ENCODE data around the gene TCF12.

TCF12 gene

DNA sequence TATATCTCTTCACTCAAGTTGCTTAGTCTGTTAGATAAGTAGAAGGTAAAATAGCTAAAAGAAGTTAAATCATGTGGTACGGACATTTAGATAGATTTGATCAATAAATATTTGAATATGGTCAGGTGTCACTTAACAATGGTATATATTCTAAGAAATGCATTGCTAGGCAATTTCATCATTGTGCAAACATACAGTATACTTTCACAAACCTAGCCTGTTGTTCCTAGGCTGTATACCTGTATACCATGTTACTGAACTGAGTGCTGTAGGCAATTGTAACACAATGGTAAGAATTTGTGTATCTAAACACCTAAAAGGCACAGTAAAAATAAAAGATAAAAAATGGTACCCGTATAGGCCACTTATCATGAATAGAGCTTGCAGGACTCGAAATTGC, 345.1 kb downstream of the TCF12 start:
- no peak for DNase-seq

- no peak for DNase-seq
These were observed 354.4 kb downstream of the TCF12 start for GRCh38 chr15:57272771-57273357.

GRCh38 chr15:57273402-57273801, 355.0 kb downstream of the TCF12 start:
- DNase-seq = no peak

GRCh38 chr15:57278439-57278838, 360.0 kb downstream of the TCF12 start:
- DNase-seq = no peak

- no peak for DNase-seq
These were observed 362.0 kb downstream of the TCF12 start for GRCh38 chr15:57280464-57280863.

GRCh38 chr15:57281321-57281720, 362.9 kb downstream of the TCF12 start:
- DNase-seq = no peak

DNA sequence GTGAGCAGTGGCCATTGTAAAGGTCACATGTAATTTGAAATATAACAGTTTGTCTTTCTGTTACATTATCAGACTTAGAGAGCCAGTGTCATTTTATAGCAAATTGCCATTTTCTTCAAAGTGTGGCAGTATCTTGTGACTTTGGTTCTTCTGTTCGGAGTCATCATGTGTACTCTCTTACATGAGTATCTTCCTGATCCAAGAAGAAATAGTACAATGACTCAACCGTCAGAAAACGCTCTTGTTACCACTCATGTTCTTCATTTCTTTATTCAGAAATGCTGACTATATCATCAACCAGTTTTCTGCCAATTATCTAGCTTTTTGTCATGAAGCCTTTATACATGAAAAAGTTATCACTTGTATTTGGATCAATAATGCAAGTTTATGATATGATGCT, 364.2 kb downstream of the TCF12 start:
- peak; percentile 44 to 85 (median 62) for DNase-seq

DNA sequence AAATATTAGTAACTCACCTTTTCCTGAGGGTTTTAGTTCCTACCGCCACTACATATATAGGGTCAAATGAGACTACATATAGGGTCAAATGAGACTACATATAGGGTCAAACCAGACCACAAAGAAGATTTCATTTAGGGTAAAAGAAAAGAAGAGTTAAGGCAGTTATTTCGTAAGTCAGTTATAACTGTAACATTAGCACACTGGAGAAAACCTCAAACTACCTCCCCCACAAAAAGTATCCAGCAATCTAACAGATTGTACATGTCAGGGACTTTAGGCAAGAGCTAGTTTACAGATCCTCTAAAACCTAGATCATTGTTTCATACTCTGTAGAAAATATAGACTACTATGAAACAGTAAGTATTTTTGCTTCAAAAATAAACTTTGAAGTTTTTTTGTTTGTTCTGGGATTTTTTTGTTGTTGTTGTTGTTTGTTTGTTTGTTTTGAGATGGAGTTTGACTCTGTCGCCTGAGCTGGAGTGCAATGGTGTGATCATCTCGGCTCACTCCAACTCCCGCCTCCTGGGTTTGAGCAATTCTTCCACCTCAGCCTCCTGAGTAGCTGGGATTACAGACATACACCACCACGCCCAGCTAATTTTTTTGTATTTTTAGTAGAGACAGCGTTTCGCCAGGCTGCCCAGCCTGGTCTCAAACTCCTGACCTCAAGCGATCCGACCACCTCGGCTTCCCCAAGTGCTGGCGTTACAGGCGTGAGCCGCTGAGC, 365.5 kb downstream of the TCF12 start:
- DNase-seq = peak; percentile 21 to 69 (median 65)

GRCh38 chr15:57284535-57284934, 366.1 kb downstream of the TCF12 start:
- no peak for DNase-seq

- no peak for DNase-seq
These were observed 366.9 kb downstream of the TCF12 start for GRCh38 chr15:57285386-57285785.

DNA sequence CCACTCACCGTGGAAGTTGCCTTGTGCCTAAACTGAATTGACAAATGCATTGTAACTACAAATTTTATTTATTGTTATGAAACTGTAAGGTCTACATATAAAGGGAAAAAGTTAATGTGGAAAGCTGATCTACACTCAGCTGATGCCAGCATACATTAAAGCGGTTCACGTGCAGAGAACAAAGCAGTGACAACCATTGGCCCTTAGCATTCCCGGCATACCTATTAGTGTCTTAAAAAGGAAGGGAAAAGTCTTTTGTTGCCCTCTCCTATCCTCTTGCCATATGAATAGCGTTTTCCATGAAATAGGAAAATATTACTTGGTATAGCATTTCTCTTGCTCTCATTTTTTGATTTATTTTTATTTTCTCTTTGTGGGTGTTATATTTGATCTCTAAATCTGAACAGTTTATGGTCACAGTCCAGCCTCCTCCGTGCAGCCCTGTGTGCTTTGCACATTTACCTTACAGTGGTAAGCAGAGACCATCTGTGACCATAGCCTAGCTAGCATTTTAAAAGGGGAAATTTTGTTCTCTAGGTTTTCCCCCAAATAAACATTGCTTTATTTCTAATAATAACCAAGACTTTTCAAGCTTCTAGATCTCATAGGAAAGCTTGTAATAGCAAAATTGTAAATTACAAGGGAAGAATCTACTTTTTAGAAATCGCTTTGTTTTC, 368.1 kb downstream of the TCF12 start:
- DNase-seq = no peak

GRCh38 chr15:57287123-57287521, 368.7 kb downstream of the TCF12 start:
- DNase-seq = no peak

DNA sequence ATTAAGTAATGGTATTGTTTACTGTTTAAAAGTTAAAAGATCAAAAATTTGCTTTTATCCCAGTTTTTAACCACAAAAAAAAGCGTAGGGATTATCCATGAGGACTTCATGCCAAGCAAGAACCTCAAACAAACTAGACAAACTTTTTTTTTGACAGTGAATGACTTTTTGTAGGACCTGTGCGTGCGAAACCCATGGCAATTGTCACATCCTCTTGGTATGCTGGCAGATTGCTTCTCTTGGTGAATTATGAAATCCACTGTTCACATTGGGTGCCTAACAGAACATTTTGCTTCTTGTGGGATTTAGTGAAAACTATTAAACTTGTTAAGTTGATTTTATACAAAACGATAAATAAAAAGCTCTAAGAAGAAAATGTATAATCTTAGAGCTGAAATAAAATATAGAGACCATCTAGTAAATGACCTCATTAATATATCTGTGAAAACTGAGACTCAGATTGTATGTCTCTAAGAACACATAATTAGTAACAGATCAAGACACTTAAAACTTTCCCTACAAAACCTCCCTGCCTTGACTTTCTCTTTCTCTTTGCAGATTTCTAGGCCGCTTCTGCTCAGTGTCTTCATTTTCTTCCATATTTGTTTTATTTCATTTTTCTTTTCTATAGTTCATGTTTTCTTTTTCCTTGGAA, 370.6 kb downstream of the TCF12 start:
- peak in 3 of 4 experiments; percentile 35 to 49 (median 35) for DNase-seq

DNA sequence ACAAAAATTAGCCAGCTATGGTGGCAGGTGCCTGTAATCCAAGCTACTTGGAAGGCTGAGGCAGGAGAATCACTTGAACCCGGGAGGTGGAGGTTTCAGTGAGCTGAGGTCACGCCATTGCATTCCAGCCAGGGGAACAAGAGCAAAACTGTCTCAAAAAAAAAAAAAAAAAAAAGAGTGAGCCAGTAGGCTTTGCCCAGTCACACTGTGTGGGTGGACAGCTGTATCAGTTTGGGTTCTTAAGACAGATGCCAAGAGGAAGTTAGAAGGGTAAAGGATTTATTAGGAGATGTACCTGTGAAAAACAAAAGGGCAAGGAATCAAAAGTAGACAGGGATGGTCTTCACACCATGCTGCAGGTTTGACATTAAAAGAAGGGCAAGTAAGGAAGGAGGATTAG, 371.7 kb downstream of the TCF12 start:
- DNase-seq = peak; percentile 29 to 68 (median 62)

GRCh38 chr15:57290826-57291225, 372.4 kb downstream of the TCF12 start:
- DNase-seq = no peak

- DNase-seq = no peak
These were observed 378.2 kb downstream of the TCF12 start for GRCh38 chr15:57296473-57297162.

DNA sequence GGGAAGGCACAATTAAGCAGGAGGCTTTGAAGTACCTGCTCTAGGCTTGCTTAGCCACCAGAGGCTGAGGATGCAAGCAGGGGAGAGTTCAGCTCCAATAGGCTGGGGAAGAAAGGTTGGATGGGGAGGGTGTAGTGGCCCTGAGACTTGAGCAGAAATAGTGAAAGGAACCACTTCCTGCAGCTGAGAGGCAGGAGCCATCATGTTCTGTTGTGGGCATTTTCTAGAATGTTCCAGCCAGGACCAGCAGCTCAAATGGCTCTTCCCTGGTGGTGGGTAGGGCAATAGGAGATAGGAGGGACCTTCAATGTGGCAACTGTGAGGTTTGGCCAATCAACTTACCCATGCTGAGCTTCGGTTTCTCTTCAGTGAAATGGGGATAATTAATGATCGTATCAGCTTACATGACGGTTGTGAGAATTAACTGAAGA, 378.7 kb downstream of the TCF12 start:
- DNase-seq = no peak

DNA sequence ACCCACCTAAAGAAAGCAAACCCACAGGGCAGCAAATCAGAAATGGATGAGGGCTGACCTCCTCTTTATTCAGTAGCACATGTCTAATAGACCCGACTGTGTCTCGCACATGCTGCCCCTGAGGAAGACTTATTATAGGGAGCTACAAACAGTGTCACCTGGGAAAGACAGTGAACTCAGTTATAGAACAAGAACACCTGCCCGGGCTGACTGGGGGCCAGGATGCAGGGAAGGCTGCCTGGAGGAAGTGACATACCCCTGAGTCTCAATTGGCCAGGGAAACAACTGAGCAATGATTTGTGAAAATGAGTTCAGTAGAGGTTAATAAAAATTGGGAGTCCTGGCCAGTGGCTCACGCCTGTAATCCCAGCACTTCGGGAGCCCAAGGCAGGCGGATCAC, 379.2 kb downstream of the TCF12 start:
- DNase-seq = no peak

DNA sequence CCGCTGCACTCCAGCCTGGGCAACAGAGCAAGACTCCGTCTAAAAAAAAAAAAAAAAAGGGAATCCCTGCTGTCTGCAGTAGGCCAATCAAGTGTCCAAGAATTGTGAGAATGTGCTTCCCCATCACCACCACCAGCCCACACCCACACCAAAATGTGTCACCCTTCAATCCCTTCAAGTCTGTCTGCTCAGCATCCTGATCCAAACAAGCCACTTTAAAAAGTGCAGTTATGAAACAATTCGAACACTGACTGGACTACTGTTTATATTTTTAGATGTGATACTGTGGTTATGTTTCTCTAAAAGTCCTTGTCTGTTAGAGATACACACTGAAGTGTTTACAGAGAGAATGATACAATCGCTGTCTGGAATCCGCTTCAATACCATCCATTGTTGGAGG, 379.8 kb downstream of the TCF12 start:
- peak; percentile 76 to 92 (median 82) for DNase-seq

DNA sequence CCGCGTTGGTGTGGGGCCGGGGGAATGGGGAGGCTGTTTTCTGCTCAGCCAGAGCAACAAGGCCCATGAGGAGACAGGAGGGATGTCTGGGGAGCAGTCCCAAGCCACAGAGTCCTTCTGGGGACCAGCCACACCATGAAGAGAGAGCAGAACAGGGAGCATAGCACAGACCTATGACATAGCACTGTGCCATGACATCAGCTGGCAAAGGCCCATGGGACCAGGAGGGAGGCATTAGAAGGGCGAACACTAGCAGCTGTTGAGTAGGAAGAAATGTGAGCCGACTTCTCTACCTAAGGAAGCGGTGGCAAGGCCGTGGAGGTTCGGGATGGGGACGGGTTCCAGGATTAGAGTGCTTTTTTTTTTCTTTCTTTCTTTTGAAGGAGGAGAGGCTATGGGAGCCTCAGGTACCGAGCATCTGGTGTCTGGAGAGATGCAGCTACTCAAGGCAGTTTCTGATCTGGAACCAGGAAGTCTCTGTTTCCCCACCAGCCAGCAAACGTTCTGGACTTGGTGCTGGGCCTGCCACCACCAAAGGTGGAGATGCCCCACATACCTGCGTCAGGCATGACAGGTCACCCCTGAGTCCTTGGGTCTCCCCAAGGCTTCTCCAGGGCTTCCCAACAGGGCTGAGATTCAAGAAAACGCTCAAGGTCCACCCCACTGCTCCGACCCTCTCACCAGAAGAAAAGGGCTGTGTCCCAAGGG, 380.6 kb downstream of the TCF12 start:
- DNase-seq = peak in 2 of 4 experiments; percentile 21 to 28

DNA sequence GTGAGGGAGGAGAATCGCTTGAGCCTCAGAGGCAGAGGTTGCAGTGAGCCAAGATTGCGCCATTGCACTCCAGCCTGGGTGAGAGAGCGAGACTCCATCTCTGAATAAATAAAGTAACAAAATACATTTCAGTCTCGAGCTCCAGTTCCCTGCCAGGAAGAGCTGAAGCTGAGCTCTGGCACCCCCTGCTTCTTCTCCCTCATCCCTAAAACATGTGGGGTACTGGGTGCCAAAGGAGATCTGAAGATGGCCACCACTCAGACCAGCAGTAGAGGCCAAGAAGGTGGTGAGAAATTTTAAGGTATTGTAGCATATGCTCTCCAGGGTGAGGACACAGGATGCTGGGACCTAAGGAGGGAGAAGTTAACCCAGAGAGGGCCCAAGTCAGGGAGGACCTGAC, 382.9 kb downstream of the TCF12 start:
- no peak for DNase-seq

GRCh38 chr15:57302640-57303257, 384.3 kb downstream of the TCF12 start:
- DNase-seq = no peak

Data from suppressor macrophage (primary cell).